K562 (cell line): ENCODE measurements around the gene TRDMT1. TPM values are rescaled to one million over a fixed set of nuclear protein-coding genes. Genes with fewer than 3 reads are reported as not detected.
A peak's percentile ranks its signal among the peaks of the same experiment; 100 is the strongest.

Source experiments
- ATAC-seq: fragments of 200-7000 bp; cut with Tn5 transposase; 3 replicates; pipeline ENCODE4 v1.9.1; 2020; ENCODE audit warnings: moderate library complexity
- BruUV-seq: library from RNA; stranded (reverse); fragments of 400-500 nt; replicated peaks from 2 replicates; lab custom pipeline; 2021; lab: Mats Ljungman, UMichigan
- CTCF ChIA-PET: fragments of 300-600 bp; formaldehyde crosslinking; extraction: SDS; loops from one replicate; lab custom pipeline; 2021; ENCODE audit warnings: low intra/inter-chr PET ratio; lab: Yijun Ruan, JAX
- POLR2A ChIA-PET: fragments of 300-600, 350-650 bp; sonication (Branson Sonifier 250); formaldehyde crosslinking; extraction: SDS; loops from one replicate; lab custom pipeline; 2021; ENCODE audit warnings: antibody characterized with exemption, inconsistent platforms; lab: Yijun Ruan, JAX
- DNase-seq, 4 experiments: peaks; one replicate each; pipeline versions ENCODE4 v3.0.0 to v3.0.0-alpha.2; 2011 to 2018; ENCODE audit warnings: low spot score in 3 of 4, mixed read lengths in 3 of 4; ENCODE audit errors: extremely low read depth in 1 of 4
- FAIRE-seq: peaks from 2 replicates; lab custom pipeline; 2011; peaks lifted over from hg19 to GRCh38; lab: Jason Lieb, UNC
- H2AFZ ChIP-seq: 2 replicates; pipeline ENCODE4 v1.6.0; 2011; ENCODE audit warnings: low read depth, low read length, control low read depth, inconsistent platforms
- H3K27ac ChIP-seq: fragments of 200-600 bp; 3 replicates; pipeline ENCODE4 v1.8.0; 2011; ENCODE audit warnings: low read depth, mild to moderate bottlenecking, control low read depth, inconsistent platforms, low read length, moderate library complexity, mixed read lengths; ENCODE audit errors: extremely low read depth
- H3K27me3 ChIP-seq, 2 experiments: fragments of 300-600 bp in 1 of 2; 2 replicates in 1 of 2; 3 replicates in 1 of 2; pipeline versions ENCODE4 v1.6.0 to v1.8.0; 2011; ENCODE audit warnings: inconsistent platforms in 2 of 2, low read length in 2 of 2, mild to moderate bottlenecking in 1 of 2, mixed read lengths in 1 of 2, moderate library complexity in 1 of 2; ENCODE audit not compliant: control insufficient read depth in 2 of 2, insufficient read depth in 2 of 2
- H3K36me3 ChIP-seq: fragments of 300-600 bp; 3 replicates; pipeline ENCODE4 v1.8.0; 2011; ENCODE audit warnings: mild to moderate bottlenecking, low read length, inconsistent platforms; ENCODE audit not compliant: control insufficient read depth, insufficient read depth
- H3K4me1 ChIP-seq, 2 experiments: fragments of 200-600 bp in 1 of 2; replicated peaks in 1 of 2; 2 replicates in 1 of 2; 3 replicates in 1 of 2; pipeline versions ENCODE4 v1.5.1 to v1.8.0; 2011; ENCODE audit warnings: inconsistent platforms in 2 of 2, low read length in 2 of 2, mild to moderate bottlenecking in 1 of 2, mixed read lengths in 1 of 2, moderate library complexity in 1 of 2; ENCODE audit not compliant: control insufficient read depth in 2 of 2, insufficient read depth in 2 of 2
- H3K4me2 ChIP-seq: 2 replicates; pipeline ENCODE4 v1.6.1; 2011; ENCODE audit warnings: low read length, control low read depth, inconsistent platforms, mixed read lengths; ENCODE audit not compliant: insufficient read depth
- H3K4me3 ChIP-seq: fragments of 200-600 bp; sonication (generic), shearing (Covaris generic); 2 replicates; pipeline ENCODE4 v1.5.1; 2016; ENCODE audit warnings: control low read depth, inconsistent platforms
- H3K79me2 ChIP-seq: fragments of 200-600 bp; 3 replicates; pipeline ENCODE4 v1.8.0; 2011; ENCODE audit warnings: low read length, inconsistent platforms; ENCODE audit not compliant: control insufficient read depth, insufficient read depth
- H3K9ac ChIP-seq, 2 experiments: 2 replicates each; pipeline versions ENCODE4 v1.6.0 to v1.6.1; 2011; ENCODE audit warnings: low read depth in 2 of 2, low read length in 2 of 2, control low read depth in 1 of 2, inconsistent platforms in 1 of 2, mild to moderate bottlenecking in 1 of 2, mixed read lengths in 1 of 2; ENCODE audit not compliant: insufficient read depth in 1 of 2
- H3K9me1 ChIP-seq: one replicate; pipeline ENCODE4 v1.6.0; 2011; ENCODE audit warnings: inconsistent platforms, mild to moderate bottlenecking, low read length, moderate library complexity; ENCODE audit not compliant: control insufficient read depth, insufficient read depth
- H3K9me3 ChIP-seq: replicated peaks from 2 replicates; pipeline ENCODE4 v1.5.1; 2011; ENCODE audit warnings: low read depth, low read length, inconsistent platforms; ENCODE audit not compliant: control insufficient read depth, insufficient read depth
- H4K20me1 ChIP-seq: replicated peaks from 2 replicates; pipeline ENCODE4 v1.6.1; 2011; ENCODE audit warnings: low read length, inconsistent platforms, mixed read lengths; ENCODE audit not compliant: control insufficient read depth, insufficient read depth
- ATF6 ChIP-seq: sonication (generic); formaldehyde crosslinking; IDR thresholded peaks from 2 replicates; pipeline ENCODE4 v1.4.0; 2020; ENCODE audit warnings: mild to moderate bottlenecking, missing genetic modification reagents
- NFE2L1 ChIP-seq: fragments of 450-650 bp; IDR thresholded peaks from 2 replicates; pipeline ENCODE4 v1.6.1; 2016; ENCODE audit warnings: missing genetic modification characterization, low read depth, mild to moderate bottlenecking, missing compliant biosample characterization, moderate library complexity, borderline replicate concordance
- SREBF1 ChIP-seq: fragments of 150-350 bp; IDR thresholded peaks from 2 replicates; pipeline ENCODE4 v1.6.1; 2014; ENCODE audit warnings: antibody characterized with exemption, low read depth, low read length, borderline replicate concordance
- TFAM ChIP-seq: fragments of 250-450 bp; sonication (Bioruptor Pico); conservative IDR thresholded peaks from 2 replicates; pipeline ENCODE4 v1.5.0; 2021; ENCODE audit warnings: mild to moderate bottlenecking, moderate library complexity
- WHSC1 ChIP-seq: IDR thresholded peaks from one replicate; pipeline ENCODE4 v1.6.1; 2012; ENCODE audit warnings: low read length, control low read depth, inconsistent platforms
- XRCC4 ChIP-seq: IDR thresholded peaks from one replicate; pipeline ENCODE4 v1.6.1; 2011; ENCODE audit not compliant: insufficient read depth, insufficient read length; ENCODE audit errors: extremely low read depth
- ZC3H4 ChIP-seq: sonication (generic); formaldehyde crosslinking; IDR thresholded peaks from 2 replicates; pipeline ENCODE4 v1.9.0; 2021; ENCODE audit warnings: missing genetic modification reagents, borderline replicate concordance
- ZNF311 ChIP-seq: fragments of 250-450 bp; sonication (Bioruptor Pico); IDR thresholded peaks from 2 replicates; pipeline ENCODE4 v1.4.0; 2020; ENCODE audit warnings: mild to moderate bottlenecking, moderate library complexity
- WGBS: fragments of 100-300 bp; shearing (Covaris generic); methylation state at CpG from one replicate; pipeline ENCODE4 v1.1.6; 2016; ENCODE audit warnings: low coverage, mixed read lengths; ENCODE audit not compliant: insufficient coverage; ENCODE audit errors: missing lambda C conversion rate; 5-methylcytosine and 5-hydroxymethylcytosine counted together
- in situ Hi-C: fragments of 300-500 bp; cut with MboI; formaldehyde crosslinking; loops from 4 replicates; pipeline ENCODE4 v1.15.0; 2018; ENCODE audit warnings: inconsistent platforms, mixed read lengths
- intact Hi-C: fragments of 100-400 bp; cut with micrococcal nuclease; formaldehyde crosslinking; loops from 2 replicates; pipeline ENCODE4 v1.14.2; 2022
- polyA plus RNA-seq, 8 experiments: library from polyadenylated mRNA; depleted of rRNA in 4 of 8; stranded (reverse) in 5 of 8; unstranded in 3 of 8; fragments of >200 nt; fragmentation: Nextera tagmentation in 2 of 8; fragmentation: Illumina TruSeq in 1 of 8; extraction: Ambion mirVana in 2 of 8; extraction: Trizol in 1 of 8; gene quantifications; 2 replicates each; pipeline versions ENCODE4 v1.2.1 to v1.2.3, GENCODE V29; 2011 to 2014; ENCODE audit warnings: inconsistent platforms in 1 of 8, missing spikeins in 1 of 8
- total RNA-seq, 7 experiments: library from RNA; depleted of rRNA in 6 of 7; stranded (reverse); fragments of >200 nt in 6 of 7; fragmentation: Illumina TruSeq in 2 of 7; extraction: Trizol in 2 of 7; gene quantifications; 2 replicates each; pipeline versions ENCODE4 v1.2.1 to v1.2.3, GENCODE V29; 2011 to 2021; ENCODE audit warnings: low replicate concordance in 1 of 7
- TF ChIP-seq, protein P1 (sequence below): fragments of 200-400 bp; formaldehyde crosslinking; IDR thresholded peaks from 2 replicates; pipeline ENCODE4 v1.6.1; 2017; ENCODE audit warnings: mild to moderate bottlenecking, low read depth, low read length, moderate library complexity

The TRDMT1 gene
- total and polyA plus RNA-seq, 9 of the 15 experiments (the other 6 are each of a cell fraction or from before 2014, with no cell fraction given), result 5.4 to 12.6 (median 9.3) TPM

DNA sequence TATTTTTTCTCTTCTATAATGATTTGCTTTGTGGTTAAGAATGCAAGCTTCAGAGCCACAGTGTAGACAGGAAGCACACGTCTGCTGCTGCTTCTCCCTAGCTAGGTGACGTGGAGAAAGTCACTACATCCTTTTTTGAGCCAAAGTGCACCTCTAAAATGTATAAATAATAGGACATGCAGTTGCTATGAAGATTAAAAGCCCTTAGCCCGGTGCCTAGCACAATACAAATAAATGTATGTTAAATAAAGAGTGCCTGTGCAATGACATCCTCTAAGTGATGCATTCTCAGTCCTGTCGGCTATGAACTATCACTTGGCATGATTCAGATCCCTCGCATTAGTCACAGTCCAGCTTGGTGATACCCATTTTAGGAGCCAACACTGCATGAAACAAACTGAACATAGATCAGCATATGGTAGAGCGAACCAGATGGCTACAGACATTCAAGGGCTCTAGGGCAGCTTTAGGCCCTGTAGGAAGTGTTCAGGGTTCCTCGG lies 4.8 kb upstream of the TRDMT1 start:
- in situ Hi-C loops, result no loop called here

More for the DNA sequence above, 4.8 kb upstream of the TRDMT1 start:
- H3K9me1 ChIP-seq, result no peaks in the 10 kb centered on the region
- H3K9ac ChIP-seq, result no peak overlapping the region
- H3K4me1 ChIP-seq, result peaks cover 11 to 42% of the 10 kb centered on the region in 2 experiments
- ChIA-PET CTCF (no interaction called here), POLR2A (no interaction called here)
- TF ChIP-seq ZC3H4 (CRISPR knock-in tag), result no peak
- TF ChIP-seq SREBF1, result no peak
- no peak for TF ChIP-seq WHSC1
- TF ChIP-seq TFAM (CRISPR knock-in tag), result no peak
- TF ChIP-seq, protein P1, sequence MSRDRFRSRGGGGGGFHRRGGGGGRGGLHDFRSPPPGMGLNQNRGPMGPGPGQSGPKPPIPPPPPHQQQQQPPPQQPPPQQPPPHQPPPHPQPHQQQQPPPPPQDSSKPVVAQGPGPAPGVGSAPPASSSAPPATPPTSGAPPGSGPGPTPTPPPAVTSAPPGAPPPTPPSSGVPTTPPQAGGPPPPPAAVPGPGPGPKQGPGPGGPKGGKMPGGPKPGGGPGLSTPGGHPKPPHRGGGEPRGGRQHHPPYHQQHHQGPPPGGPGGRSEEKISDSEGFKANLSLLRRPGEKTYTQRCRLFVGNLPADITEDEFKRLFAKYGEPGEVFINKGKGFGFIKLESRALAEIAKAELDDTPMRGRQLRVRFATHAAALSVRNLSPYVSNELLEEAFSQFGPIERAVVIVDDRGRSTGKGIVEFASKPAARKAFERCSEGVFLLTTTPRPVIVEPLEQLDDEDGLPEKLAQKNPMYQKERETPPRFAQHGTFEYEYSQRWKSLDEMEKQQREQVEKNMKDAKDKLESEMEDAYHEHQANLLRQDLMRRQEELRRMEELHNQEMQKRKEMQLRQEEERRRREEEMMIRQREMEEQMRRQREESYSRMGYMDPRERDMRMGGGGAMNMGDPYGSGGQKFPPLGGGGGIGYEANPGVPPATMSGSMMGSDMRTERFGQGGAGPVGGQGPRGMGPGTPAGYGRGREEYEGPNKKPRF, result no peak
- TF ChIP-seq ATF6 (CRISPR knock-in tag), result no peak
- no peak for TF ChIP-seq XRCC4
- TF ChIP-seq ZNF311 (CRISPR knock-in tag), result no peak
- no peak for TF ChIP-seq NFE2L1
- H3K79me2 ChIP-seq, result no peaks in the 10 kb centered on the region
- intact Hi-C loops, result no loop called here
- H2AFZ ChIP-seq, result peak overlapping the region; percentile 37
- no peaks in the 10 kb centered on the region for H4K20me1 ChIP-seq
- H3K9me3 ChIP-seq, result no peaks in the 10 kb centered on the region
- no peaks in the 10 kb centered on the region for H3K36me3 ChIP-seq
- WGBS, result 81% methylated on average over 7 of the region's 7 CpGs
- H3K27me3 ChIP-seq, result no peaks in the 10 kb centered on the region
- no TSS peak for BruUV-seq
- ATAC-seq, result no peak
- no peak overlapping the region for H3K4me3 ChIP-seq
- DNase-seq, result no peak
- no peak for FAIRE-seq
- no peak overlapping the region for H3K27ac ChIP-seq
- no peak overlapping the region for H3K4me2 ChIP-seq
